HEK293 (cell line): ENCODE measurements around the gene ANKZF1.

Source experiments
- BCL11A ChIP-seq: fragments of 450-650 bp; formaldehyde crosslinking; IDR thresholded peaks from 2 replicates; pipeline ENCODE4 v1.5.1; 2016; ENCODE audit warnings: low read depth, missing biosample characterization, missing genetic modification characterization
- TF ChIP-seq, protein P1 (sequence below): fragments of 450-650 bp; formaldehyde crosslinking; IDR thresholded peaks from 2 replicates; pipeline ENCODE4 v1.5.1; 2016; ENCODE audit warnings: missing biosample characterization, missing genetic modification characterization

- TF ChIP-seq, protein P1, sequence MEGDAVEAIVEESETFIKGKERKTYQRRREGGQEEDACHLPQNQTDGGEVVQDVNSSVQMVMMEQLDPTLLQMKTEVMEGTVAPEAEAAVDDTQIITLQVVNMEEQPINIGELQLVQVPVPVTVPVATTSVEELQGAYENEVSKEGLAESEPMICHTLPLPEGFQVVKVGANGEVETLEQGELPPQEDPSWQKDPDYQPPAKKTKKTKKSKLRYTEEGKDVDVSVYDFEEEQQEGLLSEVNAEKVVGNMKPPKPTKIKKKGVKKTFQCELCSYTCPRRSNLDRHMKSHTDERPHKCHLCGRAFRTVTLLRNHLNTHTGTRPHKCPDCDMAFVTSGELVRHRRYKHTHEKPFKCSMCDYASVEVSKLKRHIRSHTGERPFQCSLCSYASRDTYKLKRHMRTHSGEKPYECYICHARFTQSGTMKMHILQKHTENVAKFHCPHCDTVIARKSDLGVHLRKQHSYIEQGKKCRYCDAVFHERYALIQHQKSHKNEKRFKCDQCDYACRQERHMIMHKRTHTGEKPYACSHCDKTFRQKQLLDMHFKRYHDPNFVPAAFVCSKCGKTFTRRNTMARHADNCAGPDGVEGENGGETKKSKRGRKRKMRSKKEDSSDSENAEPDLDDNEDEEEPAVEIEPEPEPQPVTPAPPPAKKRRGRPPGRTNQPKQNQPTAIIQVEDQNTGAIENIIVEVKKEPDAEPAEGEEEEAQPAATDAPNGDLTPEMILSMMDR (tag by site-specific recombination) = no peak
- TF ChIP-seq BCL11A (tag by site-specific recombination) = no peak
Measured at GRCh38 chr2:219209236-219210195, 20.1 kb upstream of the ANKZF1 start.
